Osteoblast (primary cell): Measurements from ENCODE around the gene REXO4. TPM values are rescaled to one million over a fixed set of nuclear protein-coding genes. Genes with fewer than 3 reads are reported as not detected.

Experiments used
- DNase-seq: peaks from one replicate; pipeline ENCODE4 v3.0.0; 2011; ENCODE audit warnings: low spot score, mixed read lengths; ENCODE audit not compliant: insufficient read length; ENCODE audit errors: missing footprints
- H2AFZ ChIP-seq: 2 replicates; pipeline ENCODE4 v1.6.0; 2011; ENCODE audit warnings: mild to moderate bottlenecking, low read length
- H3K27ac ChIP-seq: 2 replicates; pipeline ENCODE4 v1.5.1; 2011; ENCODE audit warnings: mild to moderate bottlenecking, low read depth, low read length, moderate library complexity
- H3K27me3 ChIP-seq: 2 replicates; pipeline ENCODE4 v1.6.0; 2012; ENCODE audit warnings: mild to moderate bottlenecking, control low read depth, inconsistent platforms, low read length, moderate library complexity; ENCODE audit not compliant: insufficient read depth
- H3K36me3 ChIP-seq: 2 replicates; pipeline ENCODE4 v1.5.1; 2011; ENCODE audit warnings: mild to moderate bottlenecking, low read length, control low read depth, moderate library complexity; ENCODE audit not compliant: insufficient read depth
- H3K4me1 ChIP-seq: 2 replicates; pipeline ENCODE4 v1.5.1; 2011; ENCODE audit warnings: mild to moderate bottlenecking, low read length, control low read depth, moderate library complexity; ENCODE audit not compliant: insufficient read depth
- H3K4me2 ChIP-seq: 2 replicates; pipeline ENCODE4 v1.6.0; 2011; ENCODE audit warnings: mild to moderate bottlenecking, low read length; ENCODE audit not compliant: insufficient read depth
- H3K4me3 ChIP-seq: fragments of 200-600 bp; sonication (generic); 3 replicates; pipeline ENCODE4 v1.5.1; 2012; ENCODE audit warnings: mild to moderate bottlenecking, low read length, inconsistent platforms; ENCODE audit not compliant: insufficient read depth
- H3K79me2 ChIP-seq: 2 replicates; pipeline ENCODE4 v1.6.0; 2012; ENCODE audit warnings: mild to moderate bottlenecking, low read length, control low read depth, inconsistent platforms; ENCODE audit not compliant: insufficient read depth
- H3K9me3 ChIP-seq: 2 replicates; pipeline ENCODE4 v1.5.1; 2011; ENCODE audit warnings: low read depth, low read length, control low read depth
- H4K20me1 ChIP-seq: 2 replicates; pipeline ENCODE4 v1.6.0; 2012; ENCODE audit warnings: mild to moderate bottlenecking, low read length, control low read depth; ENCODE audit not compliant: insufficient read depth
- total RNA-seq: library from RNA; depleted of rRNA; stranded (reverse); fragments of >200 nt; gene quantifications from 2 replicates; pipeline ENCODE4 v1.2.3, GENCODE V29; 2012
- TF ChIP-seq, protein P1 (sequence below): IDR thresholded peaks from 2 replicates; pipeline ENCODE4 v1.5.1; 2011; ENCODE audit warnings: mild to moderate bottlenecking, low read depth, low read length, moderate library complexity; ENCODE audit errors: extremely low read depth

The REXO4 gene
- total RNA-seq, 1 donor = 11.9 TPM

DNA sequence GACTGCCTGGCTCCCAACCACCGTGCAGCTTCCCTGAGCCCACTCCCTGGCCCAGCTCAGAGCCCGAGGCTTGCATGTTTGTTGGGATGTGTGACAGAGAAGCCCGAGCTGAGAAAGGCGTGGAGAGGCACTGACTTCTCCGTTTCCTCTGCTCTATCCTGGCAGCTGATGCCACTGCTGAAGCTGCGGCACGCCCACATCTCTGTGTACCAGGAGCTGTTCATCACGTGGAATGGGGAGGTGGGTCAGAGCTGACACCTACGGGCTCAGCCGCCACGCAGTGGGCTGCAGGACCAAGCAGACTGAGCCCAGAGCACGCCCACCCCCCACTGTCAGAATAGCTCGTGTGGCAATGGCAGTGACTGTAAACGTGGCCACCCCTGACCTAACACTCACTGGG lies 32.4 kb downstream of the REXO4 start:
- H3K79me2 ChIP-seq = no peaks in the 10 kb centered on the region
- H3K9me3 ChIP-seq = no peaks in the 10 kb centered on the region
- no peaks in the 10 kb centered on the region for H3K36me3 ChIP-seq
- H2AFZ ChIP-seq = no peak overlapping the region
- TF ChIP-seq, protein P1, sequence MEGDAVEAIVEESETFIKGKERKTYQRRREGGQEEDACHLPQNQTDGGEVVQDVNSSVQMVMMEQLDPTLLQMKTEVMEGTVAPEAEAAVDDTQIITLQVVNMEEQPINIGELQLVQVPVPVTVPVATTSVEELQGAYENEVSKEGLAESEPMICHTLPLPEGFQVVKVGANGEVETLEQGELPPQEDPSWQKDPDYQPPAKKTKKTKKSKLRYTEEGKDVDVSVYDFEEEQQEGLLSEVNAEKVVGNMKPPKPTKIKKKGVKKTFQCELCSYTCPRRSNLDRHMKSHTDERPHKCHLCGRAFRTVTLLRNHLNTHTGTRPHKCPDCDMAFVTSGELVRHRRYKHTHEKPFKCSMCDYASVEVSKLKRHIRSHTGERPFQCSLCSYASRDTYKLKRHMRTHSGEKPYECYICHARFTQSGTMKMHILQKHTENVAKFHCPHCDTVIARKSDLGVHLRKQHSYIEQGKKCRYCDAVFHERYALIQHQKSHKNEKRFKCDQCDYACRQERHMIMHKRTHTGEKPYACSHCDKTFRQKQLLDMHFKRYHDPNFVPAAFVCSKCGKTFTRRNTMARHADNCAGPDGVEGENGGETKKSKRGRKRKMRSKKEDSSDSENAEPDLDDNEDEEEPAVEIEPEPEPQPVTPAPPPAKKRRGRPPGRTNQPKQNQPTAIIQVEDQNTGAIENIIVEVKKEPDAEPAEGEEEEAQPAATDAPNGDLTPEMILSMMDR = no peak
- no peaks in the 10 kb centered on the region for H4K20me1 ChIP-seq
- no peak overlapping the region for H3K4me2 ChIP-seq
- no peak overlapping the region for H3K4me3 ChIP-seq
- H3K4me1 ChIP-seq = no peaks in the 10 kb centered on the region
- DNase-seq = no peak
- no peak overlapping the region for H3K27ac ChIP-seq
- H3K27me3 ChIP-seq = no peaks in the 10 kb centered on the region

DNA sequence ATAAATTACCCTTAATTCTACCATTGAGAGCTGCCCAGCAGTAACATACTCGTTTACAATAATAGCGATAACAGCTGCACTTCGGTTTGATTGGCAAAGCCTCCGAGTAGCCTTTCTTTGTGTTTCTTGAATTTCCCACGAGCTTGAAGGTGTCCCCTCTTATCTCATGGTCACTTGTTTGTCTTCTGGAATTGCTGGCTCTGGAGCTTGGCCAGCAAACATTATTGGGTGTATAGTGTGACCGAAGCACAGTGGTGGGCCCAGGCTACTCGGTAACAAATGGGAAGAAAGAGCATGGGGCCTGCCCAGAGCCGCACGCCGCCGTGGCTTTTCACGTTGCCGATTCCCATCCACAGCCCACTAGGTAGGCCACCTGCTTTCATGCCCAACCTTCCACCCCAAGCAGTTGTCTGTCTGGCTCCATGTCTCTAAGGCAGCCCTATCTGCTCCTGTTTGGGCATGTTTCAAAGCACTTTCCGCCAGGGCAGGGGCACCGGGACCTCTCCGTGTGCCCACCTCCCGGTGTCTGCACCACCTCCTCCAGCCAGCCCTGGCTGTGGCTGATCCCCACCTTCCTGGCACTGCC lies 33.0 kb downstream of the REXO4 start:
- no peak overlapping the region for H3K4me2 ChIP-seq
- H4K20me1 ChIP-seq = no peaks in the 10 kb centered on the region
- H3K27ac ChIP-seq = no peak overlapping the region
- TF ChIP-seq, protein P1 = no peak
- DNase-seq = peak; percentile 49
- H3K4me3 ChIP-seq = no peak overlapping the region
- H3K27me3 ChIP-seq = no peaks in the 10 kb centered on the region
- H3K36me3 ChIP-seq = no peaks in the 10 kb centered on the region
- H3K9me3 ChIP-seq = no peaks in the 10 kb centered on the region
- H2AFZ ChIP-seq = no peak overlapping the region
- H3K79me2 ChIP-seq = no peaks in the 10 kb centered on the region
- H3K4me1 ChIP-seq = no peaks in the 10 kb centered on the region

DNA sequence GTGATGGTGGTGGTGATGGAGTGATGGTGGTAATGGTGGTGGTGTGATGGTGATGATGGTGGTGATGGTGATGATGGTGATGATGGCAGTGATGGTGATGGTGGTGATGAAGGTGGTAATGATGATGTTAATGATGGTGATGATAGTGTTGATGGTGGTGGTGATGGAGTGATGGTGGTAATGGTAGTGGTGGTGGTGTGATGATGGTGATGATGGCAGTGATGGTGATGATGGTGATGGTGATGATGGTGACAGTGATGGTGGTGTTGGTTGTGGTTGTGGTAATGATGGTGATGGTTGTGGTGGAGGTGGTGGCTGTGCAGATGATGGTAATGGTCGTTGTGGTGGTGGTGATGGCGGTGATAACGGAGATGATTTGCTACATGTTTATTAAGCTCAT lies 34.4 kb downstream of the REXO4 start:
- H3K4me2 ChIP-seq = no peak overlapping the region
- no peaks in the 10 kb centered on the region for H3K36me3 ChIP-seq
- no peak overlapping the region for H2AFZ ChIP-seq
- no peak overlapping the region for H3K27ac ChIP-seq
- H3K27me3 ChIP-seq = no peaks in the 10 kb centered on the region
- TF ChIP-seq, protein P1 = no peak
- no peak overlapping the region for H3K4me3 ChIP-seq
- no peaks in the 10 kb centered on the region for H3K4me1 ChIP-seq
- H4K20me1 ChIP-seq = no peaks in the 10 kb centered on the region
- no peak for DNase-seq
- no peaks in the 10 kb centered on the region for H3K9me3 ChIP-seq
- no peaks in the 10 kb centered on the region for H3K79me2 ChIP-seq

DNA sequence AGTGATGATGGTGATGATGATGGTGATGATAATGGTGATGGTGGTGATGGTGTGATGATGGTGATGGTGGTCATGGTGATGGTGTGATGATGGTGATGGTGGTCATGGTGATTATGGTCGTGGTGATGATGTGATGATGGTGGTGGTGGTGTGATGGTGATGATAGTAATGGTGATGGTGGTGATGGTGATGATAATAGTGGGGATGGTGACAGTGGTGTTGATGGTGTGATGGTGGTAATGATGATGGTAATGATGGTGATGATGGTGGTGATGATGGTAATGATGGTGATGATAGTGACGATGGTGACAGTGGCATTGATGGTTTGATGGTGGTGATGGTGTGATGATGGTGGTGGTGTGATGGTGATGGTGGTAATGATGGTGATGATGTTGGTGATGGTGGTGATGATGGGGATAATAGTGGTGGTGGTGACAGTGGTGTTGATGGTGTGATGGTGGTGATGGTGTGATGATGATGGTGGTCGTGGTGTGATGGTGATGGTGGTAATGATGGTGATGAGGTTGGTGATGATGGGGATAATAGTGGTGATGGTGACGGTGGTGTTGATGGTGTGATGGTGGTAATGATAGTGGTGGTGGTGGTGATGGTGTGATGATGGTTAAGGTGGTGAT lies 35.2 kb downstream of the REXO4 start:
- H3K4me1 ChIP-seq = no peaks in the 10 kb centered on the region
- H3K4me2 ChIP-seq = no peak overlapping the region
- H3K9me3 ChIP-seq = no peaks in the 10 kb centered on the region
- no peak overlapping the region for H3K27ac ChIP-seq
- H3K36me3 ChIP-seq = no peaks in the 10 kb centered on the region
- H2AFZ ChIP-seq = no peak overlapping the region
- DNase-seq = no peak
- TF ChIP-seq, protein P1 = no peak
- no peak overlapping the region for H3K4me3 ChIP-seq
- no peaks in the 10 kb centered on the region for H3K79me2 ChIP-seq
- H4K20me1 ChIP-seq = no peaks in the 10 kb centered on the region
- H3K27me3 ChIP-seq = no peaks in the 10 kb centered on the region
